ENCODE data around the gene DNAJB8.

GRCh38 chr3:128488991-128489673 lies 22.4 kb upstream of the DNAJB8 start:
- no peak for TF ChIP-seq CTCF (IDR thresholded peaks at IDR 0.05)
- TF ChIP-seq POLR2A (IDR thresholded peaks at IDR 0.05), result peak in 1 of 2 donors; percentile 69
